SU-DHL-6 (cell line): ENCODE measurements around the gene ARPC5.

Experiments used
- EZH2phosphoT487 ChIP-seq: fragments of 200-600 bp; sonication (generic), shearing (Covaris generic); conservative IDR thresholded peaks from 2 replicates; pipeline ENCODE4 v1.6.1; 2018; ENCODE audit warnings: mild to moderate bottlenecking, antibody characterized with exemption, low read length, moderate library complexity, mixed read lengths
- TF ChIP-seq, protein P1 (sequence below): fragments of 200-600 bp; sonication (generic); IDR thresholded peaks from one replicate; pipeline ENCODE4 v1.5.1; 2017; ENCODE audit warnings: antibody characterized with exemption, mild to moderate bottlenecking, low read length, moderate library complexity; ENCODE audit not compliant: insufficient read depth, poor library complexity, severe bottlenecking

DNA sequence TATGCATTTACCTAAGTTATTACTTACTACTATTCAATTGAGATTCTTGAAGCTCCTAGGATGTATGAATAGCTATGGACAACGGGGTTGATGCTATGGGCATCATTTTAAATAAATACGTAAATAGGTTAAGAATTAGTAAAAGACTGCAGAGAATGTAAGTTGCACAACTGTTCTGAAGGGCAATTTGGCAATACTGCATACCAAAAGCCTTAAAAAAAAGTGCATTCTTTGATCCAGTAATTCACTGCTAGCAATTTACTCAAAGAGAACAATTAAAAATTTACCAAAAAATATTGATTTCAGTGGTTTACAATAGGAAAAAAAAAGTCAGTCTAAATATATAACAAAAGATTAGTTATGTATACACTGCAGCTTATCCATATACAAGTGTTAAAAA, 3.5 kb downstream of the ARPC5 start:
- no peak for TF ChIP-seq EZH2phosphoT487
- TF ChIP-seq, protein P1, sequence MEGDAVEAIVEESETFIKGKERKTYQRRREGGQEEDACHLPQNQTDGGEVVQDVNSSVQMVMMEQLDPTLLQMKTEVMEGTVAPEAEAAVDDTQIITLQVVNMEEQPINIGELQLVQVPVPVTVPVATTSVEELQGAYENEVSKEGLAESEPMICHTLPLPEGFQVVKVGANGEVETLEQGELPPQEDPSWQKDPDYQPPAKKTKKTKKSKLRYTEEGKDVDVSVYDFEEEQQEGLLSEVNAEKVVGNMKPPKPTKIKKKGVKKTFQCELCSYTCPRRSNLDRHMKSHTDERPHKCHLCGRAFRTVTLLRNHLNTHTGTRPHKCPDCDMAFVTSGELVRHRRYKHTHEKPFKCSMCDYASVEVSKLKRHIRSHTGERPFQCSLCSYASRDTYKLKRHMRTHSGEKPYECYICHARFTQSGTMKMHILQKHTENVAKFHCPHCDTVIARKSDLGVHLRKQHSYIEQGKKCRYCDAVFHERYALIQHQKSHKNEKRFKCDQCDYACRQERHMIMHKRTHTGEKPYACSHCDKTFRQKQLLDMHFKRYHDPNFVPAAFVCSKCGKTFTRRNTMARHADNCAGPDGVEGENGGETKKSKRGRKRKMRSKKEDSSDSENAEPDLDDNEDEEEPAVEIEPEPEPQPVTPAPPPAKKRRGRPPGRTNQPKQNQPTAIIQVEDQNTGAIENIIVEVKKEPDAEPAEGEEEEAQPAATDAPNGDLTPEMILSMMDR, result no peak
